G401 (cell line): ENCODE measurements around the gene AGBL3. TPM values are rescaled to one million over a fixed set of nuclear protein-coding genes. Genes with fewer than 3 reads are reported as not detected.
"Not testable (repeated sequence)": the region's sequence is repeated elsewhere in the genome, so short reads cannot be mapped to it uniquely, and the experiment has no call there.

Experiments
- DNase-seq: peaks from one replicate; pipeline ENCODE4 v3.0.0-alpha.2; 2015; ENCODE audit warnings: low spot score
- in situ Hi-C: cut with HindIII; loops from 2 replicates; pipeline ENCODE4 v1.10.0; 2016; ENCODE audit warnings: low sequenced_read_pairs, mixed read lengths
- total RNA-seq: library from RNA; depleted of rRNA; stranded (reverse); fragments of >200 nt; shearing (Covaris generic); gene quantifications from 2 replicates; pipeline ENCODE4 v1.2.3, GENCODE V29; 2014

The AGBL3 gene
- total RNA-seq, 1 experiment from 2014 or later = 0.27 TPM

DNA sequence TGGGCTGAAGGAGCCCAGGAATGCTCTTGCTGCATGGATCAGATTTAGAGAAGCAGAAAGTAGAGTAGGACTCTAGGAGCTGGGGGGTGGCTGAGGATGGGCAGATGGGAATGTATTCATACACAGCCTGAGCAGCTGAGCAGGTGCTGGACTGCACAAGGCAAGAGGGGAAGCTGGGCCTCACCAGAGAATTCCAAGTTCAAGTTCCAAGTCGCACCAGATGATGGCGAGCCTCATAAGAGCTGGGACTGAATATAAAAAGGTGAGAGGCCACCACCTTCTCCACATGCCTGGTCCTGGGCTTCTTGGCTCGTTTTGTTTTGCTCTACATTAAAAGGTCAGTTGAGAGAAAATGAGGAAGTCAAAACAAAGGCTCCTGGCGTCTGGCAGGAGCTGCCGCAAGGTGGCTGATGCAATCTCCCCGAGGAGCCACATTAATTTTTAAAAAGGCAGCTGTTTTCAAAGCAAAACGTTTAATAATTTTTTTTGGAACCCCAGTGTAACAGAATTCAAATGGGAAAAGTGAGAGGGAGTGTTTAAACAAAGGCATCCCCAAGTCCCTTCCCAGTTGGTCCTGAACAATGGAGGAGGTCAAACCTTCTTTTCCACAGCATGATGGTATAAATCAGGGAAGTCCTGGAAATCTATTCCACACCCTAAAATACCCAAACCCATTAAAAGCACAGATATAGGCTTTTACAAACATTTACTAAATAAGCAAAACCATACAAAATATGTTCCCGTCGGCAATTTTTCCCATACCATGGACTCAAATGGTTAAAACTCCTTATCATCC, 174.7 kb downstream of the AGBL3 start:
- in situ Hi-C loops = no loop called here

DNA sequence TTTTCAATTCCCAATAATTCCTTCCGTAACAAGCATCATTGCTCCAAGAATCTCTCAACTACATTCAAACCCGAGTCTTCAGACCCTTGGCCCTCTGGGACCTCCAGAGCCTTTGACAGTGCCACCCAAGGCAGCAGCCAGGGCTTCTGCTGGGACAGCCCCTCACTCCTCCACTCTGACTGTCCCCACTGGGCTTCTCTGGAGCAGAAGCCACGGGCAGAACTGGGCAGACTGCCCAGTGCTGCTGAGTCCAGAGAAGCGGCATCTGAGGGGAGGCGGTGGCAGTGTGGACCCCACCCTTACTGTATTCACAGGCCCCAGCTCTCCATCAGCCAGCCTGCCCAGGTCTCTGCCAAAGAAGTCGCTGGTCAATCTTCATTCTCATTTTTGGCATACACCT, 175.4 kb downstream of the AGBL3 start:
- DNase-seq = no peak

More for the DNA sequence above, 174.7 kb downstream of the AGBL3 start:
- DNase-seq = no peak

DNA sequence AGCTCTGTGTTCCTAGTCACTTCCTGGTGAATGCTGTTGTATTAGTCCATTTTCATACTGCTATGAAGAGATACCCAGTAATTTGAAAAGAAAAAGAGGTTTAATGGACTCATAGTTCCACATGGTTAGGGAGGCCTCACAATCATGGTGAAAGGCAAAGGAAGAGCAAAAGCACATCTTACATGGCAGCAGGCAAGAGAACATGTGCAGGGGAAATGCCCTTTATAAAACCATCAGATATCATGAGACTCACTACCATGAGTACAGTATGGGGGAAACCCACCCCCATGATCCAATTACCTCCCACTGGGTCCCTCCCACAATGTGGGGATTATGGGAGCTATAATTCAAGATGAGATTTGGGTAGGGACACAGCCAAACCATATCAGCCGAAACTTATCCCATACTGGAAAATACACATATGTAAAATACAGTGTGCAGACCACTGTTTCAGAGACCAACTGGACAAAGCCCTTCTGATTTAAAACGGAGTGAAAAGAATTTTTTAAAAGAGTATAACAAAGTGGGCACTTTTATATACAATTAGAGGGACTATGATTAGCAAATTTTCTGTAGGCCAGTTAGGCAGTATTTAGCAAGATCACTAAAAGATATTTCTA, 176.2 kb downstream of the AGBL3 start:
- no peak for DNase-seq
- in situ Hi-C loops = no loop called here

More for the DNA sequence above, 175.4 kb downstream of the AGBL3 start:
- in situ Hi-C loops = no loop called here

DNA sequence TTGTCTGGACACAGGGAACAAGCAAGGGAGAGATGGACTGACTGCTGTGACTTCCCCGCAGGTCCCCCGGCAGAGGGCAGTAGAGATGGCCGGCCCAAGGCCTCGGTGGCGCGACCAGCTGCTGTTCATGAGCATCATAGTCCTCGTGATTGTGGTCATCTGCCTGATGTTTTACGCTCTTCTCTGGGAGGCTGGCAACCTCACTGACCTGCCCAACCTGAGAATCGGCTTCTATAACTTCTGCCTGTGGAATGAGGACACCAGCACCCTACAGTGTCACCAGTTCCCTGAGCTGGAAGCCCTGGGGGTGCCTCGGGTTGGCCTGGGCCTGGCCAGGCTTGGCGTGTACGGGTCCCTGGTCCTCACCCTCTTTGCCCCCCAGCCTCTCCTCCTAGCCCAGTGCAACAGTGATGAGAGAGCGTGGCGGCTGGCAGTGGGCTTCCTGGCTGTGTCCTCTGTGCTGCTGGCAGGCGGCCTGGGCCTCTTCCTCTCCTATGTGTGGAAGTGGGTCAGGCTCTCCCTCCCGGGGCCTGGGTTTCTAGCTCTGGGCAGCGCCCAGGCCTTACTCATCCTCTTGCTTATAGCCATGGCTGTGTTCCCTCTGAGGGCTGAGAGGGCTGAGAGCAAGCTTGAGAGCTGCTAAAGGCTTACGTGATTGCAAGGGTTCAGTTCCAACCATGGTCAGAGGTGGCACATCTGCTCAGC, 178.2 kb downstream of the AGBL3 start:
- in situ Hi-C loops = no loop called here

DNA sequence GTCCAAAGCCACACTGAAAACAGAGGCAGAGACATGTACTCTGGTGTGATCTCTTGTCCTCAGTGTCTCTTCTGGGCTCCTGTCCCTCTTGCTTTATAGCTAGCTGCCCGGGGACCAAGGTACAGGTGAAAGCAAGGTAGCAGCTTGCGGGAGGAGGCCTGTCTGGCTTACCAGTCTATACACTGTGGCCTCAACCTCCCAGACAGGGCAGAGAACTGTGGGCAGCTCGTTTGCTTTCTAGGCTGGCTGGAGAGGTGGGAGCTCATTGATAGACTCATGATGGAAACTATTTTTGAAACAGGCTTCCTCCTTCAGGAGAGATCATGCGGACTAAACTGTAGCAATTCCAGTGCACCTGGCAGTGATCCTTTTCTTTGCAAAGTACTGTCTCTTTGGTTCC, 179.6 kb downstream of the AGBL3 start:
- in situ Hi-C loops = no loop called here
- no peak for DNase-seq

More for the DNA sequence above, 178.2 kb downstream of the AGBL3 start:
- DNase-seq = peak; percentile 23

DNA sequence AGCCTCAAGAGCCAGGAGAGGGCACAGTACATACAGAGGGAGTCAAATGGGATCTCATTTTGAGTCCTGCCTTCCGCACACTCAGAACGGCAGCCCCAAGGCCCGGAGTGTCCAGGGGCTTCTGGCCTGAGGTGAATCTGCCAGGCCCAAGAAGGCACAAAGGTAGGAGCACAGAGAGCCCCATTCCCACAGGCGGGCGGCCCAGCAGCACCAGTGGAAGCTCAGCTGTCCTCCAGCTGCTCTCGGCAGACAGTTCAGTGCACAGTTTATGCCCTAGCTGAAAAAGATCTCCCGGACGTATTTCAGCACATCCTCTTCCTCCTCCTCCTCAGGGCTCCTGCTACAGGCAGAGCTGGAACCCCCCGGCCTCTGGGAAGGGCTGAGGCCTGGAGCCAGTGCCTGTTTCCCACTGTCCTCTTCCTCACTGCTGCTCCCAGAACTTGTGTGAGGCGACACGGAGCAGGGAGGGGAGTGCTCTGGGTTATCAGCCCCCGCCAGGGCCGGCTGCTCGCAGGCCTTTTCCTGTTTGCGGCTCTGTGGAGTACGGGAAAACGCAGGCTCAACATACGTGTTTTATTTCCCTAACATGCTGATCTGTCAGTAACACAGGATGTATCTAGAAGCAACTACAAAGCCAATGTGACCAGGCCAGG, 180.2 kb downstream of the AGBL3 start:
- in situ Hi-C loops = no loop called here
- no peak for DNase-seq

DNA sequence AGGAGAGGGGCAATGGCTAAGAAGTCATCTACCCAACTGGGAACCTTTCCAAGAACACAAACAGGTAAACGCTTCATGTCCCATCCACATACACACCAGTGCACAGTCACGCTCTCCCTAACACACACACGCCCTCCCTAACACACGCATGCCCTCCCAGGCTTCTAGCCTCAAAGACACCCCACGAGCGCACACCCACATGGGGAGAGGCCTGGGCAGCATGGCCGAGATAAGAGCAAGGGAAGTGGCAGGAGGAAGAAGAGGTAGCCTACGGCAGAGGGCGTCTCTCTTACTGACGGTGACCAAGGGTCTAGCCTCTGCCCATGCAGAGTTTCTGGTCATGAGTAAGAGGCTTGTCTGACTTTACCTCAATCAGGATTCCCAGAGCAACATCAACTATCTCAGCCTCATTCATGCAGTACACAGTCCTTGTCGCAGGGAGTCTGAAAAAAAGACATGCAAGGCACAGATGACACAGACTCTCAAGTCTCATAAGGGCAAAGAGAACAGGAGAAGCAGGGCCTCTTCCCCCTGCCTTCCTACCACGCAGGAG, 181.1 kb downstream of the AGBL3 start:
- no peak for DNase-seq
- in situ Hi-C loops = no loop called here

DNA sequence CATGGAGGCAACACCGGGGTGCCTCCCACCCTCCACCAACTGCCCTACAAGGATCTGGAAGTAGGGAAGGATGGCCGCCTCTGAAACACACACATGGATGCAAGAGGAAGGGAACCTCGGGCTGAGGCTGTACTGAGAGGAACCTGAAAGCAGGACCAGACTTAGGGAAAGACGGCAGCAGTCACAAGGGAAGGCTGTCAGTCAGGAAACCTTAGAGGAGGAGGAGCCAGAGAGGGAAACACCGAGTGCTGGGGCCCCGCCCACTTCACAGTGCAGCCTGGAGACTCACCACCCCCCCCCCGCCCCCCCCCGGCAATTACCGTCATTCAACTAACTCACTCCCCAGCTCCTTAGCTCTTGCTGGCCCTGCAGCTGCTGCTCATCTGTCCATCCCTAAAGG, 181.7 kb downstream of the AGBL3 start:
- no peak for DNase-seq
- in situ Hi-C loops = no loop called here

DNA sequence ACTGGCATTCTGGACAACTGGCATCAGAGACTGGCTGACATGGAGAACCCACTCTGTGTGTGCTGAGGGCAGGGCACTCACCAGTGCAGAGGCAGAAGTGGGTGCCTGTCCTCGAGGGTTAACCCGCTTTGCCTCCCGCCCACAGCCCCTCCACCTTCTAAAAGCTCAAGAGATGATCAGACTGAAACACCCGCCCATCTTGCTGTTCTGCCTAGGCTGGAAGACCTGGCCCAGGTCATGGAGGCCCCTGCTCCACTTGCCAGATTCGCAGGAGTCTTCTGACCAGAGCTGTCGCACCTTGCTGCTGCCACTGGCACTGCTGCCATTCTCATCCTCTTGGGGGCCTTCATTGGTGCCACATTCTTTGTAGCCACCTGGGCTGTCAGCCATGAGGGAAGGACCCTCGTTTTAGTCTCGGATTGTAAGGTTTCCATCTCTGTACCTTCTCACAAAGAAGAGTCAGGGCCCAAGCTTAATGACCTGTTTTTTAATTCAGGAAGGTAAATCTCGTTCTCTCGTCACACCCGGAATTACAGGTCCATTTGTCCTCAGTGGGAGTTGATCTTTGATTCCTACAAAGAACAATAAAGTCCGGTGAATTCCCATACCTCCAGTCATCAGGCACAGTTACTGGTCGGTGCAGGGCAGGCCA, 182.3 kb downstream of the AGBL3 start:
- no peak for DNase-seq
- in situ Hi-C loops = no loop called here

DNA sequence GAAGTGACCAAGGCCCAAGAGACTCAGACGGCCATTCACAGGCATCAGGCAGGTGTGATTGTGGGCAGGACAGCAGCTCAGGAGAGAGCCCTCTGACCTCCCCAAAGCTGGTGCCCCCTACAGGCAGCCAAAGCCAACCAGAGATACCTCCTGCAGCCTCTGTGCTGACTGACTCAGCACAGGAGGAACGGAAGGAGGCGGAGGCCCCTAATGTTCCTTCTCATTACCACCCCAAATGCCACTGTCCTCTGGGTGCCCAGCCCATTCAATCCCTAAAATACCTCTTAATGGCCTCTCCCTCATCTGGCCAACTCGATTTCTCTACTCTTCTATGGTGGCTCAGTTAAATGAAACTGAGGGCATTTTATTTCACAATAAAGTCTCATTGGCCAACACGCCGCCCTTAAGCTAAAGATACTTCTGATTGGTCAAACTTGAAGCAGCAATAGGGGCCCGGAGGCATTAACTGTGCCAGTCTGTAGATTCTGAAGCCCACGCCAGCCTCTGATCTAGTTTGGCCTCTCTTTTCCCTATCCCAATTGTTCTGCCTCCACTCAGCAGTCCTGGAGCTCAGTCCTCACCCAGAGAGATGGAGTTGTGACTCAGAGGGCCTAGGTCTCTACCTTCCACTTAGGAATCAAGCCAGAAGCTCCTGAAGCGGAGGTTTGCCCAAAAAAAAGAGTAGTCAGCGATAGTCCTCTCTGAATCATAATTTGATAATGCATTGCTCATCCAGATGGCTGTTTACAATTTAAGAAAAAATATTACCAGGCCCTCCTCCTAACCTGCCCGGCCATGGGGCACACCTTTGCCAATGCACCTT, 183.0 kb downstream of the AGBL3 start:
- peak; percentile 25 for DNase-seq
- in situ Hi-C loops = no loop called here

DNA sequence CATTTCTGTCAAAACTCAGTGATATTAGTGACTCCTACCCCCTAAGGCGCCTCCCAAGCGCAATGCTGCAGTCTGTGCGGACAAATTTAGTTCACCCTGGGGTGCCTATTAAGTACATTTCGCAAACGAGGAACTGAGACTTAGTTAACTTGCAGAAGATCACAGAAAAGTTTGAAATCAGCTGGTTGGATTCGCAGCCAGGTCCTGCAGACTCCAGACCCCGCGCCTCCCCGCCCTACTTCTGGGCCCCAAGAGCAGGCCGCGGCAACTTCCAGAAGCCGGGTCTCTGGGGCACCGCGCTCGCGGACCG, 183.6 kb downstream of the AGBL3 start:
- no peak for DNase-seq
- in situ Hi-C loops = no loop called here

DNA sequence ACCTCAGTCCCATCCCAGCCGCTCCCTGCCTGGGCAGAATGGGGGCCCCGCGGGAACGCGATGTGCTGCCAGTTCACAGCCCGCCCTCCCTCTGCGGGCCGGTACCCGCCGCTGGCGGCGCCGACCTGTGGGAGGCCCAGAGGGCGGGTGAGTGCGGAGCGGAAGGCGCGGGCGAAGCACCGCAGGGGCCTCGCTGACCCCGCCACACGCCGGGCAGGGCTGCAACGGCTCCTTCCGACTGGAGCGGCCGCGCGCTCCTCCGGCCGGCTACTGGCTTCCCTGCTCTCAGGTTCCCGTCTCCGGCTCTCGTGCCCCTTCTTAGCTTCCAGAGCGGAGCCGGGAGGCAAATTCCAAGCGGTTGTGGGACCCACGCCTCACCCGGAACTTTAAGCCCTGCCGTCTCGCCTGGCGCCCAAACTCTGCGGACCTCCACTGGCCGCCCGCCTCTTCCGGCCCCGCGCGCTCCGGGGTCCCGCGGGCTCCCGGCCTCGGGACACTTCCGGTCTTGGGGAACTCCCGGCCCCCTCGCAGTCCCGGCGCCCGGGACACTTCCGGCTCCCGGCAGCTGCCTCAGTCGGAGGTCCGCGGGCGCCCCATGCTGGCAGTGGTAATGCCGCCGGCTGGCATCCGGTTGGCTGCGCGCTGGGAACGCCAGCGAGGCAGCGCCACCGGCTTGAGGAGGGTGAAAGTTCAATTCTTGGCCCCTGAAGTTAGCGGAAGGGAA, 184.1 kb downstream of the AGBL3 start, which contains the start of gene CYREN:
Gene CYREN (minus strand): TSS at position 434 of the 724 bp plus-strand sequence. CDS start 1,785 bp downstream, outside the sequence.
- in situ Hi-C loops = no loop called here
- peak; percentile 76 for DNase-seq

DNA sequence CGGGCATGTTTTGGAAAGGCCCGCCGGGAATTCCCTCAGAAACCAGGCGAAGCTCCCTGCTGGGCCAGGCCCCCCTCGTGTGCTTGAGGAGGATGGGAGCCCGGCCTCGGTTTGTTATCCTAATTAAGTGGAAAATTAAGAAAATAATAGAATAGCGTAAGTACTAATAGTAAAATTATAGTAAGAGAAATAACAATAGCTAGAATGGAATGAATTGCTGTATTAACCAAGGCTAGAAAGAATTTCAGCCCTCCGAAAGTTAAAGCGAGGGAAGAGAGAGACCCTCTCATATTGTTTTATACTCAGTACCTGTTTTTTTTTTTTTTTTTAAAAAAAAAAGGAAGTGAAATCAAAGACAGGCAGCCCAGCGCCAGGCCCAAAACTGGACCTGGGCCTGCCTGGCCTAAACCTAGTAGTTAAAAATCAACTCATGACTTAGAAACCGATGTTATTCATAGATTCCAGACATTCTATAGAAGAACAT, 184.7 kb downstream of the AGBL3 start:
- DNase-seq, in situ Hi-C loops: not testable (repeated sequence)

DNA sequence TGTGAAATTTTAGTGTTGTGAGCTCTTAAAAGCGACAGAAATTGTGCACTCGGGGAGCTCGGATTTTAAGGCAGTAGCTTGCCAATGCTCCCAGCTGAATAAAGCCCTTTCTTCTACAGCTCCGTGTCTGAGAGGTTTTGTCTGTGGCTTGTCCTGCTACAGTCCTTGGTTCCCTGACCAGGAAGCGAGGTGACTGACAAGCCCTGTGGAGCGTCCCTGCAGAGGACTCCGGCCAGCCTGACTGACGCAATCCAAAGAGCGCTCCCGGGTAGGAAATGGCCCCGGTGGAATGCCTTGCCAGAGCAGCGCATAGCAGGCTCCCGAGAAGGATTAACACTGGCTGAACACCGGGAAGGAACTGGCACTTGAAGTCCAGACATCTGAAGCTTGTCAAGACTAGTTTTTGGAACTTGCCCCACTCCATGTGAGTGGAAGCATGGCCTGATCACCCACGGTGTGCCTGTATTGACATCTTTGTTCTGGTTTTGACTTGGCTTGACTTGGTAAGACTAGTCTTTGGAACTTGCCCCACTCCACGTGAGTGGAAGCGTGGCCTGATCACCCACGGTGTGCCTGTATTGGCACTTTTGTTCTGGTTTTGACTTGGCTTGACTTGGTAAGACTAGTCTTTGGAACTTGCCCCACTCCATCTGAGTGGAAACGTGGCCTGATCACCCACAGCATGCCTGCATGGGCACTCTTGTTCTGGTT, 185.4 kb downstream of the AGBL3 start:
- DNase-seq = peak; percentile 30
- in situ Hi-C loops = not testable (repeated sequence)

DNA sequence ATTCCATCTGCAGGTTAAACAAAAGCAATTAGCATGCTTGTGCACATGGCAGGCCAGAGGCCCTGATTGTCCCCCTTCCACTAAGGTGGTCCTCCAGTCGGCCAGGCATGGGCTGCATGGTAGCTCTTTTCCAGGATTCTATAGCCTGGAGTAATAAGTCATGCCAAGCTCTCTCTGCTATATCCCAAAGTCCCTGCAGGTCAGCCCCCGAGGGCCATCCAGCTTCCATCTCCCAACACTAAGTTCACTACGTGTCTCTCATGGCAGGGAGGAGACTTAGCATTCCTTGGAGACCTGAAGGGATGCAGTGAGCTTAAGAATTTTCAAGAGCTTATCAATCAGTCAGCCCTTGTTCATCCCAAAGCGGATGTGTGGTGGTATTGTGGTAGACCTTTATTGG, 187.6 kb downstream of the AGBL3 start:
- DNase-seq, in situ Hi-C loops: not testable (repeated sequence)

DNA sequence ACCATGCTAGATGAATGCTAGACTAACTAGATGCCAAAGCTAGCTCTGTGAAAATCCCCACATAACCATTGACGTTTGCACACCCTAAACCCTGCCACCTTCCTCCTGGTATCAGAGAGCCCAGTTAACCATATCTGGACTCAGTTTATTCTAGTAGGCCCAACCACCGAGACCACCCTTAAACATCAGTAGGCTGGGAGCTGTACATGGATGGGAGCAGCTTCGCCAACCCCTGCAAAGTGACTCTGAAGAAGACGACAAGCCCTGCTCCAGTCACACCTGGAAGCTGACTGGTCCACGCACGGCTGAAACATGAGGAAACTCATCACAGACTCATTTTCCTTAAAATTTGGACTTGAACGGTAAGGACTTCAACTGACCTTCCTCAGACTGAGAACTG, 188.6 kb downstream of the AGBL3 start:
- in situ Hi-C loops = no loop called here

DNA sequence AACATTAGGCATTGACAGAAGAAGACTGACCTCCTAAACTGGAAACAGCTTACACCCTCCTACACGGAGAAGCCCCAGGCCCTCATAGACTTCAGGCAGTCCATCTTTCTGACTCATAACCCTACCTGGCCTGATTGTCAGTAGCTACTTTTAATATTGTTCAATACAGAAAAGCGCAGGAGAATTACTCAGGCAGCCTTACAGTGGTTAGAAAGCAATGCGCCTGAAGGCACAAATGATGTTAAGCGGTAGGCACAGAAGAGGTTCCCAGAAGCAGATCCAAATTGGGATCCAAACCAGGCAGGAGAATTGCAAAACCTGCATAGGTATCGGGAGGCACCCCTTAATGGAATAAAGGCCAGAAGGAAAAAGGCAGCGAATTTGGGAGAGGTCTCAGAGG, 189.6 kb downstream of the AGBL3 start:
- no peak for DNase-seq
- in situ Hi-C loops = no loop called here

More for the DNA sequence above, 188.6 kb downstream of the AGBL3 start:
- no peak for DNase-seq
